ENCODE measurements around the gene SLC6A2.
"Not testable (repeated sequence)": the region's sequence is repeated elsewhere in the genome, so short reads cannot be mapped to it uniquely, and the experiment has no call there.

Gene SLC6A2

DNA sequence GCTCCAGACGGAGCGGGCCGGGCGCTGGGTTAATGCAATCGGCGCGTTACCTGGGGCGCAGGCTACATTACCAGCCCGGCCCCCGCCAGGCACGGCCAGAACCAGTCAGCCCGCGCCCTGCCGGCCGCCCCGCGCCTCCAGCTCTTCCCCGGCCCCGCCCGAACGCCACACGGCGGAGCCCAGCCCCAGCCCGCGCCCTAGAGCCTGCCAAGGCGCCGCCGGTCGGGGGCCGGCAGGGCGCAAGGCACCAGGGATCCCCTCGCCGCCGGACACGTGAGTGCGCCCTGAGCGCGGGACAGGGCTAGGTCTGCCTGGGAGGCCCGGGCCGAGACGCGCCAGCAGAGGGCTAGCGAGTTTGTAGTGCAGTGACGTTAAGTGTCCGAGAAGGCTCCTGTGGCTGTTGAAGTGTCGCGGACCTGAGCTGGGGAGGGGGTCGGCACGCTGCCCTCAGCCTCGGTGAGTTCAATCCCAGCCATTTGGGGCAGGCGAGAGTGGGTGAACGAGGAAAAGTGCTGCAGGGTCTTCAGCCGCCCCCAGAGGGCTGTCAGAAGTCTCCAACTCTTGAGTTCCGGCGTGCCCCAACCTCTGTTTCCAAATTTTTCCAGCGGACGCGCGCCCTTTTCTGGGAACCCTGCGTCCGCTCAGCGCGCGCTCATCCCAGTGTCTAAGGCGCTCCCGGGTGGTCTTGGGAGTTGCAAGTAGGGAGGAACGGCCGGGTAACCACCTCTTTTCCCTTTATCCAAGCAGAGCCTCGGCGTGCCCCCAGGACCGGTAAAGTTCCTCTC is at the start of gene SLC6A2:
Gene SLC6A2, plus strand, starts transcription at position 92 of the 785 bp plus-strand sequence. CDS start 707 bp downstream, outside the sequence.
- no peak for DNase-seq

DNA sequence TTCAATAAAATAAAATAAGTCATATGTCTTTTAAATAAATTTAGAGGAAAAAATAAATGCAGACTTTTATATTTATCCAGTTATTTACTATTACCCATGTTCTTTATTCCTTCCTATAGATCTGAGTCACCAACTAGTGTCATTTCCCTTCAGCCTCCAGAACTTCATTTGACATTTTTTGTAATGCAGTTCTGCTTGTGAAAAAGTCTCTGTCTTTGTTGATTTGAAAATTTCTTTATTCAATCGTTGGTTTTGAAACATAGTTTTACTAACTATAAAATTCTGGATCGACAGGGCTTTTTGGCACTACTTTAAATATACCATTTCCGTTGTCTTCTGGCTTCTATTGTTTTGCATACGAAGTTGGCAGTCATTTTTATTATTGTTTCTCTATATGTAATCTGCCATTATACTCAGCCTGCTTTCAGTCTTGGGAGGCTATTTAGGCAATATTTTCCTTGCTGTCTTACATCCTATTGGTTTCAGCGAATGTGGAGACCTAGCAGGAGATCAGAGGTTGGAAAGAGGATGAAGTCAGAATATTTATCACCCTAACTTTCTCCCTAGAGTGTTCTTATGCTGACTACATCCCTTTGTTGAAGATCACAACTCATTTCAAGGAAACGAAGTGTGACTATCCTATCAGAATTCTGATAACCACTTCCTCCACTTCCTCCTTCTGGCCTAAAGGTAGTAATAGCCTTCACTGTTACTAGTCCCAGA is 42.0 kb upstream of the SLC6A2 start:
- DNase-seq: no peak

GRCh38 chr16:55615071-55615470 is 40.7 kb upstream of the SLC6A2 start:
- no peak for DNase-seq

GRCh38 chr16:55615670-55616069 is 40.1 kb upstream of the SLC6A2 start:
- not testable (repeated sequence) for DNase-seq

- DNase-seq: no peak
Measured at GRCh38 chr16:55621771-55622170, 34.0 kb upstream of the SLC6A2 start.

- no peak for DNase-seq
Measured at GRCh38 chr16:55622272-55622671, 33.5 kb upstream of the SLC6A2 start.

DNA sequence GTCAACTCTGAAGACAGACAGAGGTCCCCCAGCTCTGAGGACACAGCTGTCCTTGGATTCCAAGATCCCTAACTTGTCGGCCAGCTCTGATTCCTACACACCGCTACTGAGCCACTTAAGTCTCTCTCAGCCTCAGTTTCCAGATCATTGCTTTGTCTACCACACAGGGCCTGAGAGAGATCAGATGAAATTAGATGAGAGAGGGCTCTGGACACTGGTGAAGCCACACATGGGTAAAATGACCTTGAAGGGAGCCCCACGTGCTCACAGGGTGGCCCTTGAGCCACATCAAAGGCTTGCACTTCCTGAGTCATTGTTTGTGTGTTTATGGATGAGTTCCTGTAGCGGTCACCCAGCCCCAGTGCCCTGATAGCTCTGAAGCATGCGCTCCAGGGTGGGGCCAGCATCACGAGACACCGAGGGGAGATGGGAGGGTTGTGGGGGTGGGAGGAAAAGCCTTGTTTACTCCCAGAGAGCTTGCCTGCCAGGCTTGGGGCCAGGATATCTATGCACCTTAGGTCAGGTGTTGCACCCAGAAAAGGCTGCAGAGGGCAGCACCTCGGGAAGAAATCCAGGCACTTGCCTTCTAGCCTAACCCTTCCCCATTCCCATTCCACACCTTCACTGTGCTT is 32.7 kb upstream of the SLC6A2 start:
- no peak for DNase-seq

- no peak for DNase-seq
Measured at GRCh38 chr16:55623640-55624039, 32.1 kb upstream of the SLC6A2 start.

DNA sequence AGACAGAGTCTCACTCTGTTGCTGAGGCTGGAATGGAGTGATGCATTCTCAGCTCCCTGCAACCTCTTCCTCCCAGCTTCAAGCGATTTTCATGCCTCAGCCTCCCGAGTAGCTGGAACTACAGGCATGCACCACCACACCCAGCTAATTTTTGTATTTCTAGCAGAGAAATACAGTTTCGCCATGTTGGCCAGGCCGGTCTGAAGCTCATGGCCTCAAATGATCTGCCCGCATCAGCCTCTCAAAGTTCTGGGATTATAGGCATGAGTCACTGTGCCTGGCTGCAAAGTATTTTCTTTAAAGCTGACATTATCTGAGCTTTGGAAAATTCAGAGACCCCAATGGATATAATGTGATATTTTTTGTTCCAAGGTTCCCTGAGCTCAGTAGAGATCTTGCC is 31.1 kb upstream of the SLC6A2 start:
- no peak for DNase-seq

DNA sequence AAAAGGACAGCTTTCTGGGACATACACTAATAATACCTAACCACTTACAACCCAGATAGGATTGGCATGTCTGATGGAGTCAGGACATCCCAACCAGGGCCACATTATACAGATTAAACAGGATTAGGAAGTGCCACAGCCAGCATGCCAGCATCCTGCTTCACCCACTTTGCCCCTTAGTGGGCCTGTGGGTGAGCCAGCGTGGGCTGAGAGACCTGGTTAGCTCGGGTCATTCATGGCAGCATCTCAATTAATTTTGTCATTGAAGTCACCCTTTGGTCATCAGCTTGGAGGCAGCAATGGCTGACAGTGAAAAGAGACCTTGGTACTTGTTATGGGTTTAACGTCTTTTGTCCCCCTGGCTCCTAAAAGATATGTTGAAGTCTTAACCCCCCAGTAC is 29.9 kb upstream of the SLC6A2 start:
- no peak for DNase-seq

DNA sequence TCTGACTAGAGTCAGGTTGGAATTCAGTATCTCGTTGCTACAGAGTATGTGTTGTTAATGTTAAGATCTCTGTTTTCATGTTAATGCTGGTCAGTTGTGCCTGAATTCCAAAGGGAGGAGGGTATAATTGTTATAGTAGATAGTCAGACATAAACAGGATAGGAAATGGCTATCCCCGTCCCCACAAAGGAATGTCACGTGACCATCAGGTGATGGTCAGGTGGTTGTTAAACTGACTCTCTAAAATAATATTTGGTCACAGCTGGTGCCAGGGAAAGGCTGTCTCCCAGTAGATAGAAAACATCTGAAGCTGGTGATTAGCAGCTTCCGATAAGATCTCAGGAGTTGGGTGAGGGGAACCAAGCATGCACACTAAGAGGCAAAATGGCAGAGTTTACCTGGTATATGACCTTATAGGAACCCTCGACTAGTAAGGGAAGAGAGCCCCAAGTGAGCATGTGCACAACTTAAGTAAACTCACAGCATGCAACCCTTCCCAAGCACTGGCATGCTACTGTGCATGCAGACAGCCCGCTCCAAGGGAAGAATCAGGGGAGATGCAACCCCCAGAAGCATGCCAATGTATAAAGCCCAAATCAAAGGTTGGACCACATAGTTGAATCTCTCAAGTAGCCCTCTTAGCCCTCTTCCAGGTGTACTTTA is 27.4 kb upstream of the SLC6A2 start:
- no peak for DNase-seq

GRCh38 chr16:55630774-55631173 is 25.0 kb upstream of the SLC6A2 start:
- DNase-seq: no peak

GRCh38 chr16:55632259-55632658 is 23.5 kb upstream of the SLC6A2 start:
- no peak for DNase-seq

DNA sequence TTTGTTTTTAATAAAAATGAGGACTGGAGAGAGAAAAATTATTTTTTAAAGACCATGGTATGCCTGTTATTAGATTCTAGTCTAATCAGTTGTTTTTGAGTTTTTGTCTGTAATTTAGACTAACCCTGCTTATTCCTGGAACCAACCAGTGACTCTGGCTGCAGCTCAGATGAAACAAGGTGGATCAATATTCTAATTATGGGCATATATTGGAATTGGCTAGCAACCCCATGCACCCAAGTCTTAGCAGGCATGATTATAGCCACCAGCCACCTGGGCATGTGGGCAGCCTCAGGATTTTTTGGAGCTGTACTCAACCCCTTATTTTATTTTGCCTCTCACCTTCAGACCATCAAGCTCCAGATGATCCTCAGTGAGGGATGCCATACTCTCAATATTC is 21.6 kb upstream of the SLC6A2 start:
- DNase-seq: no peak

DNA sequence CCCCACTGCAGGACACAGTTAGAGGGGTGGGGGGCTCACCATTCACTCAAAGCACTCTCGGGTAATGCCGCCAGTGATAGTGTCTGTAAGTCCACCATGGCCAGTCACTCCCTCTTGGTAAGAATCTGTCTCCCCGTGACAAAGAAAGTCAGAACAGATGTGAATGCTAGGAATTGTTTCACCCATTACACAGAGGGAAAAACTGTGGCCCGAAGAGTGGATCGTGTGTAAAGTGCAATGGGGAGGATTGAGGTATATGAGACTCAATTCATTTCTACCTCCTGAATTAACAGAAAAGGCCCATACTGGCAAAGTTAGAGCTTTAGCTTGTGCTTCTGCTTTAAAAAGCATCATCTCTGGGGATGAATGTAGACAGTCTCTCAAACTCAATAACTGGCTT is 17.5 kb upstream of the SLC6A2 start:
- no peak for DNase-seq

- DNase-seq: no peak
Measured at GRCh38 chr16:55640701-55641327, 15.0 kb upstream of the SLC6A2 start.

DNA sequence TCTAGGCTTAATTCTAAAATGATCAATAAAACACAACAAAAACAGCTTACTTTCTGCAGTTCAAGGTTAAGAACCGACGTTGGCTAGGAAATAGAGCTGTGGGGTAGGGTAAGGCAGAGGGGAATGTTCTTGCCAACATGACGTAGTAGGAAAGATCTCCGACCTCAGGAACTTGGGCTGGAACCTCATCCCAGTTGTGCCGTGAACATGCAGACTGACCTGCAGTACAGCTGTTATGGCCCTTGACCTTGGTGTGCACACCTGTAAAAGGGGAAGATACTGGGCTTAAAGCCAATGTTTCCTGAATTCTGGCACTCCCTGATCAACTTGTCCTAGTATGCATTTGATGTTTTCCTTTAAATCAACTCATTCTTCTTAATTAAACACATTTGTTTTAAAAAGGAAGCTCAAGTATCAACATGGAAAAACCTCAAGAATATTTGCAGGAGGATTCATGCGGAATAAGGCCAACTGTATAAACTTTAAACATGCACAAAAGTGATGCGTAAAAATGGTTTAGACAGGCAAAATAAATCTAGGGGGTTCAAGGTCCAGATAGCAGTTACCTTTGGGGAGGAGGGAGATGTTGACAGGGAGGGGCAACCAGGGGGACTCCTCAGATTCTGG is 14.2 kb upstream of the SLC6A2 start:
- no peak for DNase-seq

- no peak for DNase-seq
Measured at GRCh38 chr16:55642611-55643010, 13.2 kb upstream of the SLC6A2 start.

GRCh38 chr16:55643161-55643970 is 12.4 kb upstream of the SLC6A2 start:
- DNase-seq: no peak

DNA sequence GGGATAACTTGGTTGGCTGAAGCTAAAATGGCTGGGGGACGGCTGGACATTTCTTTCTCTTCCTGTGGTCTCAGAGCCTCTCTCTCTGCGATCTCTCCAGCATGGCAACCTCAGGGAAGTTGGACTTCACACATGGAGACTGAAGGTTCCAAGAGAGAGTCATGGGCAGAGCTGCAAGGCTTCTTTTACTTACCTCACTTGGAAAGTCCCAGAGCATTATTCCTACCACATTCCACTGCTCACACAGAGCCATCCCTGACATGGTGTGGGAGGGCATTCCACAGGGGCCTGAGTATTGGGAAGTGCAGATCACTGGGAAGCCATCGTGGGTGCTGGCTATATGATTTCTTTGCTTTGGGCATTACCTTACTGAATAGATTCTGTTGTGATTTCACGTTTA is 9.8 kb upstream of the SLC6A2 start:
- no peak for DNase-seq

DNA sequence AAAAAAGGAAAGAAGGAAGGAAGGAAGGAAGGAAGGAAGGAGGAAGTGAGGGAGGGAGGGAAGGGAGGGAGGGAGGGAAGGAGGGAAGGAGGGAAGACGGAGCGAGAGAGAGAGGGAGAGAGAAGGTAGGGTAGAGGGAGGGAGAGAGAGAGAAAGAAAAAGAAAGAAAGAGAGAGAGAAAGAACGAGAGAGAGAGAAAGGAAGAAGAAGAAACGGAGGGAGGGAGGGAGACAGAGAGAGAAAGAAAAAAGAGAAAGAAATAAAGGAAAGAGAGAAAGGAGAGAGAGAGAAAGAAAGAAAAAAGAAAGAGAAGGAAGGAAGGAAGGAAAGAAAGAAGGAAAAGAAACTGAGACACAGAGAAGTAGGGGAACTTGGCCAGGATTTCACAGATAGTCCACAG is 8.4 kb upstream of the SLC6A2 start:
- no peak for DNase-seq

GRCh38 chr16:55647798-55648197 is 8.0 kb upstream of the SLC6A2 start:
- no peak for DNase-seq

Data from stimulated activated CD4-positive, alpha-beta T cell treated with anti-CD3 and anti-CD28 coated beads, Interleukin-4, amount 100 ng/mL, for 4 hours (primary cell).